Astrocyte (in vitro differentiated cells and primary cell): ENCODE data around the gene NDUFB8. TPM values are rescaled to one million over a fixed set of nuclear protein-coding genes. Genes with fewer than 3 reads are reported as not detected.

ENCODE experiments used
- DNase-seq: peaks from one replicate; pipeline ENCODE4 v3.0.0-alpha.2; 2010; ENCODE audit warnings: low read depth
- FAIRE-seq: peaks from 2 replicates; lab custom pipeline; 2011; peaks lifted over from hg19 to GRCh38; lab: Jason Lieb, UNC
- H2AFZ ChIP-seq: 2 replicates; pipeline ENCODE4 v1.6.0; 2012; ENCODE audit warnings: low read depth, low read length, inconsistent platforms
- H3K27ac ChIP-seq: 2 replicates; pipeline ENCODE4 v1.5.1; 2011; ENCODE audit warnings: low read depth, low read length, inconsistent platforms
- H3K27me3 ChIP-seq: 2 replicates; pipeline ENCODE4 v1.6.0; 2011; ENCODE audit warnings: low read length, inconsistent platforms; ENCODE audit not compliant: insufficient read depth
- H3K36me3 ChIP-seq: 2 replicates; pipeline ENCODE4 v1.5.1; 2011; ENCODE audit warnings: low read length, inconsistent platforms; ENCODE audit not compliant: insufficient read depth
- H3K4me1 ChIP-seq: 2 replicates; pipeline ENCODE4 v1.5.1; 2011; ENCODE audit warnings: low read length, inconsistent platforms; ENCODE audit not compliant: insufficient read depth
- H3K4me2 ChIP-seq: 2 replicates; pipeline ENCODE4 v1.6.0; 2012; ENCODE audit warnings: low read length, inconsistent platforms
- H3K4me3 ChIP-seq: 2 replicates; pipeline ENCODE4 v1.5.1; 2011; ENCODE audit warnings: low read depth, mild to moderate bottlenecking, low read length, inconsistent platforms; ENCODE audit not compliant: insufficient read depth
- H3K79me2 ChIP-seq: 2 replicates; pipeline ENCODE4 v1.6.0; 2012; ENCODE audit warnings: mild to moderate bottlenecking, low read length, inconsistent platforms; ENCODE audit not compliant: insufficient read depth
- H3K9ac ChIP-seq: 2 replicates; pipeline ENCODE4 v1.6.0; 2012; ENCODE audit warnings: mild to moderate bottlenecking, low read length, inconsistent platforms
- H3K9me3 ChIP-seq: 2 replicates; pipeline ENCODE4 v1.5.1; 2012; ENCODE audit warnings: low read depth, mild to moderate bottlenecking, low read length, inconsistent platforms; ENCODE audit not compliant: insufficient read depth
- H4K20me1 ChIP-seq: 2 replicates; pipeline ENCODE4 v1.6.0; 2012; ENCODE audit warnings: low read length, inconsistent platforms; ENCODE audit not compliant: insufficient read depth
- H3K27ac Mint-ChIP-seq: one replicate; pipeline ENCODE4 v1.8.0; 2021; ENCODE audit warnings: mild to moderate bottlenecking, mixed read lengths; ENCODE audit not compliant: unreplicated experiment
- H3K27me3 Mint-ChIP-seq: one replicate; pipeline ENCODE4 v1.8.0; 2021; ENCODE audit warnings: low read depth, mixed read lengths; ENCODE audit not compliant: unreplicated experiment
- H3K36me3 Mint-ChIP-seq: one replicate; pipeline ENCODE4 v1.8.0; 2021; ENCODE audit warnings: low read depth, mixed read lengths; ENCODE audit not compliant: unreplicated experiment
- H3K4me1 Mint-ChIP-seq: one replicate; pipeline ENCODE4 v1.8.0; 2021; ENCODE audit warnings: low read depth, mixed read lengths; ENCODE audit not compliant: unreplicated experiment
- H3K4me3 Mint-ChIP-seq: one replicate; pipeline ENCODE4 v1.8.0; 2021; ENCODE audit warnings: mild to moderate bottlenecking, moderate library complexity, mixed read lengths; ENCODE audit not compliant: unreplicated experiment
- H3K9me3 Mint-ChIP-seq: one replicate; pipeline ENCODE4 v1.8.0; 2021; ENCODE audit warnings: mild to moderate bottlenecking, mixed read lengths; ENCODE audit not compliant: unreplicated experiment
- CTCF ChIP-seq: IDR thresholded peaks from 2 replicates; pipeline ENCODE4 v1.5.1; 2011; ENCODE audit warnings: low read depth, mild to moderate bottlenecking, inconsistent platforms, low read length, moderate library complexity; ENCODE audit not compliant: insufficient read depth
- EZH2 ChIP-seq: IDR thresholded peaks from 2 replicates; pipeline ENCODE4 v1.6.1; 2012; ENCODE audit warnings: mild to moderate bottlenecking, low read length, inconsistent platforms; ENCODE audit not compliant: insufficient read depth
- total RNA-seq: library from RNA; stranded (reverse); gene quantifications from 2 replicates; pipeline ENCODE4 v1.2.1, GENCODE V29; 2021

NDUFB8 gene
- total RNA-seq, 1 donor from 2014 or later: 155 TPM

- Histone ChIP-seq H3K79me2 (no peaks in the 10 kb centered on the region), H3K9me3 (no peaks in the 10 kb centered on the region), H3K9ac (no peak overlapping the region), H3K4me3 (peak overlapping the region; percentile 57), H3K27me3 (peaks cover 47% of the 10 kb centered on the region), H2AFZ (peak overlapping the region; percentile 61), H3K36me3 (no peaks in the 10 kb centered on the region), H3K4me2 (peak overlapping the region; percentile 91), H4K20me1 (no peaks in the 10 kb centered on the region), H3K27ac (no peak overlapping the region), H3K4me1 (peaks cover 9% of the 10 kb centered on the region)
- TF ChIP-seq EZH2 (peak; percentile 56), CTCF (peak; percentile 69)
- peak overlapping the region; percentile 45 for H3K4me3 Mint-ChIP-seq
- no peaks in the 10 kb centered on the region for H3K4me1 Mint-ChIP-seq
- peaks cover 87% of the 10 kb centered on the region for H3K27me3 Mint-ChIP-seq
- no peak for FAIRE-seq
- H3K27ac Mint-ChIP-seq: no peak overlapping the region
- H3K36me3 Mint-ChIP-seq: peaks cover 16% of the 10 kb centered on the region
- peak; percentile 48 for DNase-seq
- H3K9me3 Mint-ChIP-seq: no peaks in the 10 kb centered on the region
Observed at GRCh38 chr10:100482181-100482833, 47.4 kb downstream of the NDUFB8 start.

GRCh38 chr10:100481462-100482081 lies 48.1 kb downstream of the NDUFB8 start:
- Histone ChIP-seq H3K4me3 (peak overlapping the region; percentile 57), H3K27ac (no peak overlapping the region), H3K27me3 (peaks cover 45% of the 10 kb centered on the region), H4K20me1 (no peaks in the 10 kb centered on the region), H3K9ac (no peak overlapping the region), H3K4me2 (peak overlapping the region; percentile 91), H3K36me3 (no peaks in the 10 kb centered on the region), H3K79me2 (no peaks in the 10 kb centered on the region), H2AFZ (peak overlapping the region; percentile 61), H3K4me1 (peaks cover 9% of the 10 kb centered on the region), H3K9me3 (no peaks in the 10 kb centered on the region)
- Mint-ChIP-seq H3K4me1 (no peaks in the 10 kb centered on the region), H3K27me3 (peaks cover 80% of the 10 kb centered on the region), H3K36me3 (peaks cover 10% of the 10 kb centered on the region), H3K27ac (no peak overlapping the region), H3K9me3 (no peaks in the 10 kb centered on the region), H3K4me3 (peak overlapping the region; percentile 45)
- no peak for TF ChIP-seq EZH2
- no peak for TF ChIP-seq CTCF
- peak; percentile 78 for FAIRE-seq
- DNase-seq: peak; percentile 62

- H3K27ac Mint-ChIP-seq: no peak overlapping the region
- no peak for FAIRE-seq
- H3K4me1 ChIP-seq: peaks cover 9% of the 10 kb centered on the region
Observed at GRCh38 chr10:100480002-100480401, 49.7 kb downstream of the NDUFB8 start.

More at GRCh38 chr10:100480002-100480401, 49.7 kb downstream of the NDUFB8 start:
- Histone ChIP-seq H3K9me3 (no peaks in the 10 kb centered on the region), H3K27me3 (peaks cover 45% of the 10 kb centered on the region), H3K79me2 (no peaks in the 10 kb centered on the region), H2AFZ (no peak overlapping the region), H3K9ac (no peak overlapping the region), H3K4me2 (no peak overlapping the region), H3K27ac (no peak overlapping the region), H3K36me3 (no peaks in the 10 kb centered on the region), H3K4me3 (no peak overlapping the region), H4K20me1 (no peaks in the 10 kb centered on the region)
- no peaks in the 10 kb centered on the region for H3K9me3 Mint-ChIP-seq
- TF ChIP-seq EZH2: no peak
- no peak for TF ChIP-seq CTCF
- peaks cover 2% of the 10 kb centered on the region for H3K36me3 Mint-ChIP-seq
- H3K4me3 Mint-ChIP-seq: no peak overlapping the region
- peaks cover 65% of the 10 kb centered on the region for H3K27me3 Mint-ChIP-seq
- H3K4me1 Mint-ChIP-seq: no peaks in the 10 kb centered on the region
- DNase-seq: no peak
